ENCODE results near the gene ATRNL1. TPM values are rescaled to one million over a fixed set of nuclear protein-coding genes. Genes with fewer than 3 reads are reported as not detected.

Gene ATRNL1
- total RNA-seq, 1 donor from 2014 or later: 11.4 TPM

DNA sequence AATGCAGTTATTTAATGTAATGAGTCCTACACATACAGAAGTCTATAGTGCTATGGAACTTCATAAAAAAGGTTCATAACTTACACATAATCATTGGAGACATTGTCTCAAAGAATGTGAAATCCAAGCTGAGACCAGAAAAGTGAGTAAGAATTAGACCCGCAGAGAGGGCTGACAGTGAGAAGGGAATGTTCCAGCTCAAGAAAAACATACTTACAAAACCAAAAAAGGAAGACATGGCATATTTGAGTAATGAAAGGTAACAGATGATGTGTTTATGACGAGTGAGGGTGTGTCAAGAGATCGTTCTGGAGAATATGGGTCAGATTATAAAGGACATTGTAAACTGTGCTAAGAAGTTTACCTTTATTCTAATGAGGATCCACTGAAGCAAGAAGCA, 566.5 kb downstream of the ATRNL1 start:
- Histone ChIP-seq H3K36me3 (ENCODE audit: control insufficient read depth, insufficient read depth, low read length) (no peaks in the 10 kb centered on the region), H3K4me3 (ENCODE audit: low read depth, low read length) (no peak overlapping the region), H3K27me3 (ENCODE audit: control insufficient read depth, insufficient read depth, low read length) (no peaks in the 10 kb centered on the region)
- no peak for TF ChIP-seq CTCF (IDR thresholded peaks at IDR 0.05; ENCODE audit: insufficient read depth, low read length, poor library complexity, severe bottlenecking)
- DNase-seq (ENCODE audit: low read depth): no peak

DNA sequence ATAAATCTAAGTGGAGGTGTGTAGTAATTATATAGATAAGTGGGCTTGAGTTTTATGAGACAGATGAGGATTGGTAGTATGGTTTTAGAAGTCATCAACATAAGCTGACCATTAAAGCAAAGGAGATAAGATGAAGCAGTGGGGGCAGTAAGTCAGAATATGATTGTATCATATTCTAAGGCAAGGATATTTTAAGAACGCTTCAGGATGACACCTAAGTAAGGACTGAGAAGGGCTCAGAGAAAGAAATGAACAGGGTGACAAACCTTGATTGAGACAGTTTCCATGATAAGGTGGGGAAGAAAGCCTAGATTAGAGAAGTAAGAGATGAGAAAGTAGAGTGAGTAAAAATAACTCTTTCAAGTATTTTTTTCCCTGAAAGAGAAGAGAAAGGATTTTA, 567.2 kb downstream of the ATRNL1 start:
- Histone ChIP-seq H3K27me3 (ENCODE audit: control insufficient read depth, insufficient read depth, low read length) (no peaks in the 10 kb centered on the region), H3K4me3 (ENCODE audit: low read depth, low read length) (no peak overlapping the region), H3K36me3 (ENCODE audit: control insufficient read depth, insufficient read depth, low read length) (no peaks in the 10 kb centered on the region)
- no peak for TF ChIP-seq CTCF (IDR thresholded peaks at IDR 0.05; ENCODE audit: insufficient read depth, low read length, poor library complexity, severe bottlenecking)
- no peak for DNase-seq (ENCODE audit: low read depth)

DNA sequence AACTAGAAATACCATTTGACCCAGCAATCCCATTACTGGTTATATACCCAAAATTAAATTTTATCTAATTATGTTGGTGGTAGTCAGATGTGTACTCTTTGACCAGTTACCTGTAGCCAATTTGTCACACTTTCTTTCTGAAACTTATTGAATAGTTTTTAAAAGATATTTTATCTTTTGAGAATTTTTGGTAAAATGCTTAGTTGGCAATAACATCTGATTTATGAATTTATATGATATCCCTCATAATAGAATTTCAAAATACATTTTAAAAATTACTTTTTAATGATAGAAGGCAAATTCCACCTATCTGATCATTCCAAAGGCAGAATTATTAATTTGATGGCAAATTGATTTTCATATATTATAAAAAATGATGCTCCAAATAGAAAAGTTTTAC, 569.3 kb downstream of the ATRNL1 start:
- no peaks in the 10 kb centered on the region for H3K27me3 ChIP-seq (ENCODE audit: control insufficient read depth, insufficient read depth, low read length)
- no peak for DNase-seq (ENCODE audit: low read depth)
- no peak for TF ChIP-seq CTCF (IDR thresholded peaks at IDR 0.05; ENCODE audit: insufficient read depth, low read length, poor library complexity, severe bottlenecking)
- no peak overlapping the region for H3K4me3 ChIP-seq (ENCODE audit: low read depth, low read length)
- H3K36me3 ChIP-seq (ENCODE audit: control insufficient read depth, insufficient read depth, low read length): no peaks in the 10 kb centered on the region

DNA sequence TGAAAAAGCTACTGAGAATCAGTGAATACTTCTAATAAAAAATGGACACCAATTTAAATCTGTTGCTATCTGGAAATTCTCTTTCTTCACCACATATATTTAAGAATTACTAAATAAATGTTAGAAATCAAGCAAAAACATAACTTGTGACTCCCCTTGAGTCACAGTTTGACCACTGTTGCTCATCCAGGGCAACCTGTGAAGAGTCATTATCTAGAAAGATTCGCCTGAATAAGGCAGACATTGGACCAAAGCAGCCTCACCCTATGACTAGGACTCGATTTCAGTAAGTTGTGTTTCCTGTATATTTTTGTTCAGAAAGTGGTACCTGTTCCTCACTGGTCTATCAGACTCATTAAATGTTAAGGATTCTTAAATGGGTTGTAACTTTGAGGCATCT, 572.4 kb downstream of the ATRNL1 start:
- Histone ChIP-seq H3K27me3 (ENCODE audit: control insufficient read depth, insufficient read depth, low read length) (no peaks in the 10 kb centered on the region), H3K36me3 (ENCODE audit: control insufficient read depth, insufficient read depth, low read length) (no peaks in the 10 kb centered on the region), H3K4me3 (ENCODE audit: low read depth, low read length) (no peak overlapping the region)
- DNase-seq (ENCODE audit: low read depth): no peak
- TF ChIP-seq CTCF (IDR thresholded peaks at IDR 0.05; ENCODE audit: insufficient read depth, low read length, poor library complexity, severe bottlenecking): no peak

GRCh38 chr10:115674496-115674895, 581.3 kb downstream of the ATRNL1 start:
- Histone ChIP-seq H3K27me3 (ENCODE audit: control insufficient read depth, insufficient read depth, low read length) (no peaks in the 10 kb centered on the region), H3K36me3 (ENCODE audit: control insufficient read depth, insufficient read depth, low read length) (no peaks in the 10 kb centered on the region), H3K4me3 (ENCODE audit: low read depth, low read length) (no peak overlapping the region)
- no peak for DNase-seq (ENCODE audit: low read depth)
- TF ChIP-seq CTCF (IDR thresholded peaks at IDR 0.05; ENCODE audit: insufficient read depth, low read length, poor library complexity, severe bottlenecking): no peak

DNA sequence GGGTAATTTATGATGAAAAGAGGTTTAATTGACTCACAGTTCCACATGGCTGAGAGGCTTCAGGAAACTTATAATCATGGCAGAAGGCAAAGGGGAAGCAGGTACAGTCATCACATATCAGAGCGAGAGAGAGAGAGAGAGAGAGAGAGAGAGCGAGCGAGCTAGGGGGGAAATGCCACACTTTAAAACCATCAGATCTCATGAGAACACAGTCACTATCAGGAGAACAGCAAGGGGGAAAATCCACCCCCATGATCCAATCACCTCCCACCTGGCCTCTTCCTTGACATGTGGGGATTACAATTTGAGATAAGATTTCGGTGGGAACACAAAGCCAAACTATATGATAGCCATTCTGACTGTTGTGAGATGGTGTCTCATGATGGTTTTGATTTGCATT, 603.6 kb downstream of the ATRNL1 start:
- DNase-seq (ENCODE audit: low read depth): no peak
- Histone ChIP-seq H3K4me3 (ENCODE audit: low read depth, low read length) (no peak overlapping the region), H3K27me3 (ENCODE audit: control insufficient read depth, insufficient read depth, low read length) (no peaks in the 10 kb centered on the region), H3K36me3 (ENCODE audit: control insufficient read depth, insufficient read depth, low read length) (no peaks in the 10 kb centered on the region)
- TF ChIP-seq CTCF (IDR thresholded peaks at IDR 0.05; ENCODE audit: insufficient read depth, low read length, poor library complexity, severe bottlenecking): no peak
